CD4-positive, alpha-beta T cell treated with Interleukin-15 for 1 hour (primary cell): Measurements from ENCODE around the gene PBX3.

Experiments
- DNase-seq: peaks from one replicate; pipeline ENCODE4 v3.0.0-alpha.2; 2020

PBX3 gene

GRCh38 chr9:125826850-125827249 is 79.7 kb downstream of the PBX3 start:
- DNase-seq = no peak

- peak; percentile 77 for DNase-seq
These were observed 82.6 kb downstream of the PBX3 start for GRCh38 chr9:125829743-125830142.

GRCh38 chr9:125831054-125831453 is 83.9 kb downstream of the PBX3 start:
- no peak for DNase-seq

- DNase-seq = no peak
These were observed 84.4 kb downstream of the PBX3 start for GRCh38 chr9:125831616-125832015.

- no peak for DNase-seq
These were observed 88.5 kb downstream of the PBX3 start for GRCh38 chr9:125835655-125836054.

GRCh38 chr9:125839317-125839716 is 92.1 kb downstream of the PBX3 start:
- no peak for DNase-seq

GRCh38 chr9:125841444-125841843 is 94.3 kb downstream of the PBX3 start:
- no peak for DNase-seq

- no peak for DNase-seq
These were observed 95.1 kb downstream of the PBX3 start for GRCh38 chr9:125842242-125842641.

GRCh38 chr9:125843646-125844045 is 96.5 kb downstream of the PBX3 start:
- no peak for DNase-seq

- DNase-seq = no peak
These were observed 97.4 kb downstream of the PBX3 start for GRCh38 chr9:125844611-125845010.

- DNase-seq = no peak
These were observed 98.2 kb downstream of the PBX3 start for GRCh38 chr9:125845271-125845808.

- no peak for DNase-seq
These were observed 100.6 kb downstream of the PBX3 start for GRCh38 chr9:125847735-125848134.

- DNase-seq = no peak
These were observed 103.0 kb downstream of the PBX3 start for GRCh38 chr9:125850106-125850632.

GRCh38 chr9:125850763-125851162 is 103.6 kb downstream of the PBX3 start:
- no peak for DNase-seq

GRCh38 chr9:125851979-125852378 is 104.8 kb downstream of the PBX3 start:
- no peak for DNase-seq

GRCh38 chr9:125852386-125852785 is 105.2 kb downstream of the PBX3 start:
- DNase-seq = no peak

- no peak for DNase-seq
These were observed 107.5 kb downstream of the PBX3 start for GRCh38 chr9:125854553-125855275.

- DNase-seq = no peak
These were observed 109.2 kb downstream of the PBX3 start for GRCh38 chr9:125856331-125856730.

GRCh38 chr9:125861405-125862058 is 114.4 kb downstream of the PBX3 start:
- DNase-seq = no peak

- no peak for DNase-seq
These were observed 116.8 kb downstream of the PBX3 start for GRCh38 chr9:125863923-125864322.

- DNase-seq = no peak
These were observed 120.7 kb downstream of the PBX3 start for GRCh38 chr9:125867751-125868415.

GRCh38 chr9:125878164-125878631 is 131.0 kb downstream of the PBX3 start:
- DNase-seq = no peak

GRCh38 chr9:125881042-125881441 is 133.9 kb downstream of the PBX3 start:
- DNase-seq = no peak
